ENCODE results near the gene TRPV4.
A peak's percentile ranks its signal among the peaks of the same experiment; 100 is the strongest.
"Not testable (repeated sequence)": the region's sequence is repeated elsewhere in the genome, so short reads cannot be mapped to it uniquely, and the experiment has no call there.

TRPV4 gene

DNA sequence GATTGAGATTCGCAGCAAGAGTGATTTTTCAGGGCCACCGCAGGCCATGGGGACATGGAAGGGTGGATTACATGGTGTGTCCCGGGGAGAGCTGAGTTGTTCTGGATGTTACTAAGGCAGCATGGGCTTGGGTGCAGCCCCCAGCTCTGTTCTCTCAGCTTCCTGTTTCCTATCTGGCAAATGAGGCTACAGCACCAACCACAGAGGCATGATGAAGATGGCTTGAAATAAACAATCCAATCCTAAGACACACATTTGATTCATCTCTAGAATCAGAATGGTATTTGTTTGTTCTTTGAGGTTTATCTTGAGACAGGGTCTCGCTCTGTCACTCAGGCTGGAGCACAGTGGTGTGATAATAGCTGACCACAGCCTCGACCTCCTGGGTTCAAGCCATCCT is 25.6 kb upstream of the TRPV4 start:
- TF ChIP-seq, protein P1, sequence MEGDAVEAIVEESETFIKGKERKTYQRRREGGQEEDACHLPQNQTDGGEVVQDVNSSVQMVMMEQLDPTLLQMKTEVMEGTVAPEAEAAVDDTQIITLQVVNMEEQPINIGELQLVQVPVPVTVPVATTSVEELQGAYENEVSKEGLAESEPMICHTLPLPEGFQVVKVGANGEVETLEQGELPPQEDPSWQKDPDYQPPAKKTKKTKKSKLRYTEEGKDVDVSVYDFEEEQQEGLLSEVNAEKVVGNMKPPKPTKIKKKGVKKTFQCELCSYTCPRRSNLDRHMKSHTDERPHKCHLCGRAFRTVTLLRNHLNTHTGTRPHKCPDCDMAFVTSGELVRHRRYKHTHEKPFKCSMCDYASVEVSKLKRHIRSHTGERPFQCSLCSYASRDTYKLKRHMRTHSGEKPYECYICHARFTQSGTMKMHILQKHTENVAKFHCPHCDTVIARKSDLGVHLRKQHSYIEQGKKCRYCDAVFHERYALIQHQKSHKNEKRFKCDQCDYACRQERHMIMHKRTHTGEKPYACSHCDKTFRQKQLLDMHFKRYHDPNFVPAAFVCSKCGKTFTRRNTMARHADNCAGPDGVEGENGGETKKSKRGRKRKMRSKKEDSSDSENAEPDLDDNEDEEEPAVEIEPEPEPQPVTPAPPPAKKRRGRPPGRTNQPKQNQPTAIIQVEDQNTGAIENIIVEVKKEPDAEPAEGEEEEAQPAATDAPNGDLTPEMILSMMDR (conservative IDR thresholded peaks at IDR 0.05; ENCODE audit: low read depth, low read length) = no peak

DNA sequence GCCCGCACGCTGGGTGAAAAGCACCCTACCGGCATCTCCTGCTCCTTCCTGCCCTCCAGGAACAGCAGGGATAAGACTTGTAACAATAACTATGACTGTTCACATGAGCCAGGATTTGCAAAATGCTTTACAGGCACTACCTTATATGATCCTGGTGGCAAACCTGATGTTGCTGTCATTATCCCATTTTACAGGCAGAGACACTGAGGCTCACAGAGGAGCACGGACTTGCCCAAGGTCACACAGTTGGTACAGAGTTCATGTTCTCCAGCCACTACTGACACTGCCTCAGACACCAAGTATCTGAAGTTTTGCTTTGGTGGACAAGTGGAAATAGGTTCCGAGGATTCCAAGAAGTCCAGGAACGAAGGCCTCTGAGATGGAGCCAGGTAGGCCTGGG is 24.5 kb upstream of the TRPV4 start:
- no peak overlapping the region for H3K4me3 ChIP-seq (ENCODE audit: low read depth, low read length)
- DNase-seq (ENCODE audit: low read depth) = no peak
- TF ChIP-seq, protein P1 (conservative IDR thresholded peaks at IDR 0.05; ENCODE audit: low read depth, low read length) = no peak

More for the DNA sequence above, 25.6 kb upstream of the TRPV4 start:
- DNase-seq (ENCODE audit: low read depth) = peak; percentile 13
- no peak overlapping the region for H3K4me3 ChIP-seq (ENCODE audit: low read depth, low read length)

DNA sequence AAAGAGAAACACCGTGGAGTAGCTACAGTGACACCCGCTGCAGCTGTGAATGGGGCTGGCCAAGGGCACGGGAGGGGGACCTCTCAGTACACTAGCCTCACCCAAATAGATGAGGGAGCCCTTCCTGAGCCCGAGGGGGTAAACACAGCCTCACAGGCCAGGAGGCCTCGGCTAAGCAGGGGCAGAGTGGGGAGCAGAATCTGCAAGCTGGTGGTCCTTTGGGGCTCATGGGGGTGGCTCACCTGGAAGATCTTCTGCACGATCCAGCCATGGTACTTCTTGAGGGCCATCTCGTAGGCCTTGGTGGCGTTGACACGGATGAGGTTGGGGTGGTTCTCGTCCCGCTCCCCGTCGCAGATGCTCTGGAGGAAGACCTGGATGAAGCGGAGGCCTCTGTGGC is 22.2 kb upstream of the TRPV4 start:
- TF ChIP-seq, protein P1 (conservative IDR thresholded peaks at IDR 0.05; ENCODE audit: low read depth, low read length) = no peak
- no peak for DNase-seq (ENCODE audit: low read depth)
- no peak overlapping the region for H3K4me3 ChIP-seq (ENCODE audit: low read depth, low read length)

DNA sequence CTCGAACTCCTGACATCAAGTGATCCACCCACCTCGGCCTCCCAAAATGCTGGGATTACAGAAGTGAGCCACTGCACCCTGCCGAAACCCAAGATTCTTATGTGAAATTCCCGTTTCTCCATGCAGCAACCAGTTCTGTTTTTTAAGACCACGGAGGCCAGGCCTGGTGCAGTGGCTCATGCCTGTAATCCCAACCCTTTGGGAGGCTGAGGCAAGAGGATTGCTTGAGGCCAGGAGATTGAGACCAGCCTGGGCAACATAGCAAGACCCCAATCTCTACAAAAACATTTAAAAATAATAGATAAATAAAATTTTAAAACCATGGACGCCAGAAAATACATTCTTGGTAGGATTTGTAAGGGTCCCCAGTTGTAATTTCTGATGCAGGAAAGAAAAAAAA is 17.3 kb upstream of the TRPV4 start:
- not testable (repeated sequence) for H3K4me3 ChIP-seq (ENCODE audit: low read depth, low read length); DNase-seq (ENCODE audit: low read depth)

DNA sequence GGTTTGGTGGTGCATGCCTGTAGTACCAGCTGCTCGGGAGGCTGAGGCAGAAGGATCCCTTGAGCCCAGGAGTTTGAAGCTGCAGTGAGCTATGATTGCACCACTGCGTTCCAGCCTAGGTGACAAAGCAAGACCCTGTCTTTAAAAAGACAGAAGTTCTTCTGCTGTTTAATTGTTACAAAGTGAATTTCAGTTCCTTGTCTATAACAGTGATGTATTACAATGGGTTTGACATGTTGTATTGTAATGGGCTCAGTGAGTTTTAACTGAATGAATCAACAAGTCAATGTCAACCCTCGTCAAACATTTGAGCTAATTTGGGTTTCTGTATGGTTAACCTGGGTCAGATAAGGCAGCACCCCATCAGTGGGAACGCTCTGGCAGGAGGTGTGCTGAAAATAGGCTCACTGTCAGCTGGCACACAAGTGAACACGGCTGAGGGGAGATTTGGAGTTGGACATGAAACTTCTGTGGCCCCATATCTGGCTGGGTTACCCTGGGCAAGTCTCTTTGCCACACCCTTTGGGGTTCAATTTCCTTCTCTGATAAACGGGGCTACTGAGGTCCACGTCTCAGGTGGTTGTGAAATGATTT is 14.0 kb upstream of the TRPV4 start:
- DNase-seq (ENCODE audit: low read depth) = no peak
- no peak overlapping the region for H3K4me3 ChIP-seq (ENCODE audit: low read depth, low read length)
- TF ChIP-seq, protein P1 (conservative IDR thresholded peaks at IDR 0.05; ENCODE audit: low read depth, low read length) = no peak

DNA sequence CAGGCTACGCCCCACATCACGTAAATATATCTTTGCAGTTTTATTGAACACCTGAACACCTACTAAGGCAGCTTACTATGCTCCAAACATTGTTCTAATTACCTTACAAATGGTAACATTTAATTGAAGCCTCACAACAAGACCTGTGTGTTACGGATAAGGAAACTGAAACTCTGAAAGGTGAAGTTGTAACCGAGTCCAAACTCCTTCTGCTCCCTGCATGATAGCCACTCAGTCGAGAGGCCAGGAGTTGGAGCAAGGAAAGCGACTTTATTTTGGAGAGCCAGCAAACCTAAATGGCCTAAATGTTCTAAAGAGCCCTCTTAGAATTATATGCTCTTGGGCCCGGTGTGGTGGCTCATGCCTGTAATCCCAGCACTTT is 12.6 kb upstream of the TRPV4 start:
- DNase-seq (ENCODE audit: low read depth) = no peak
- H3K4me3 ChIP-seq (ENCODE audit: low read depth, low read length) = no peak overlapping the region
- TF ChIP-seq, protein P1 (conservative IDR thresholded peaks at IDR 0.05; ENCODE audit: low read depth, low read length) = no peak

DNA sequence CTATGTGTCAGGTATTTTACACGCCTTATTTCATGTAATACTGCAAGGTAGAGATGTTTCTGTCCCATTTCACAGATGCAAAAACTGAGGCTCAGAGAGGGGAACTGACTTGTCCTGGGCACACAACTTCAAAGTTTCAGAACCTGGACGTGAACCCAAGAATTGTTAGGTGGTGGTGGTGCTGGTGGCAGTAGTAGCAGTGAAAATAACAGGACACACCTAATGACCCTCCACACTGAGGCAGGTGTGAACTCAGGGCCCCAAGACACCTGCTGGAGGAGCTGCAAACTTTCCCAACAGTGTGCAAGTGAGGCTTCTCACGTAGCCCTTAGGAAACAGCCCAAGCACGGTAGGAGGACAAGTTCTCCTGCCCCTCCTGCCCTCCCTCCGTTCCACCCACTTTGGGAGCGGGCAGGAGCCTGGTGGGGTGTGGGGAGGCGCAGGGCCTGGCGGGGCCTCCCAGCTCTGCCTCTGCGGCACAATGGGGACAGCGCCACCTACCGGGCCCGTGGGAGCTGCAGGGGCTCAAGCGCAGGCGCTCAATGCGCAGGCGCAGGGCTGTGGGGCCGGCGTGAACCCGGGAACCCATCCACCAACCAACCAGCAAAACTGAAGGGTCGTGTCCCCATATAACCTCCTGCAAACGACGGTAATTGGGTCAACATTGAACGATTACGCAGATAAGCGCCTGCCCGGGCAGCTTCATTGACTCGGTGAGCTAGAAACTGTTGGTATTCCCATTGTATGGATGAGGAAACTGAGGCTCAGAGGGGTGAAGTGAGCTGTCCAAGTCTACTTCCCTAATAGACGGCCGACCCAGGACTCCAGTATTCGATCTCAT is 12.0 kb upstream of the TRPV4 start:
- H3K4me3 ChIP-seq (ENCODE audit: low read depth, low read length) = peak overlapping the region; percentile 32
- peak; percentile 79 for DNase-seq (ENCODE audit: low read depth)
- TF ChIP-seq, protein P1 (conservative IDR thresholded peaks at IDR 0.05; ENCODE audit: low read depth, low read length) = peak; percentile 86

Measured in choroid plexus epithelial cell (primary cell).